ENCODE measurements around the gene CNN2.

The CNN2 gene

GRCh38 chr19:1076951-1077350, 50.5 kb downstream of the CNN2 start:
- no peak overlapping the region for H3K4ac ChIP-seq (ENCODE audit: low read depth in 1 of 2, low read length in 2 of 2)
- DNase-seq: no peak
- WGBS: 87% methylated on average over 16 of the region's 16 CpGs

GRCh38 chr19:1079566-1080111, 53.2 kb downstream of the CNN2 start:
- Histone ChIP-seq H2AK5ac (ENCODE audit: low read length, severe bottlenecking) (no peak overlapping the region), H2BK5ac (ENCODE audit: low read depth, low read length, poor library complexity, severe bottlenecking) (no peak overlapping the region), H3K4me3 (ENCODE audit: insufficient read depth in 1 of 2, low read depth in 1 of 2, low read length in 2 of 2) (no peak overlapping the region), H3K27ac (ENCODE audit: low read length, poor library complexity, severe bottlenecking) (no peak overlapping the region), H3K9me3 (ENCODE audit: control insufficient read depth, low read length) (no peaks in the 10 kb centered on the region), H3K14ac (ENCODE audit: low read length in 2 of 2) (no peak overlapping the region), H3K79me1 (replicated peaks; ENCODE audit: low read length, poor library complexity, severe bottlenecking) (no peaks in the 10 kb centered on the region), H3K18ac (ENCODE audit: low read depth in 1 of 2, low read length in 2 of 2) (no peak overlapping the region), H2BK120ac (ENCODE audit: low read depth, low read length) (no peak overlapping the region), H4K8ac (ENCODE audit: low read length) (no peak overlapping the region), H2BK15ac (ENCODE audit: low read depth, poor library complexity, severe bottlenecking) (no peak overlapping the region), H3K4me1 (ENCODE audit: control insufficient read depth, insufficient read depth, low read depth, low read length) (peaks cover 29% of the 10 kb centered on the region), H3K23ac (ENCODE audit: low read length in 2 of 2) (no peak overlapping the region), H3K9ac (ENCODE audit: low read length) (no peak overlapping the region), H3K4ac (ENCODE audit: low read depth in 1 of 2, low read length in 2 of 2) (no peak overlapping the region), H4K91ac (ENCODE audit: low read length) (no peak overlapping the region), H3K27me3 (ENCODE audit: control insufficient read depth in 1 of 2, insufficient read depth in 1 of 2, low read length in 2 of 2) (peaks cover 0 to 9% of the 10 kb centered on the region in 2 experiments), H2BK12ac (ENCODE audit: low read length in 2 of 2) (no peak overlapping the region), H2AFZ (ENCODE audit: low read depth, low read length) (no peak overlapping the region), H3K4me2 (ENCODE audit: low read length, poor library complexity, severe bottlenecking) (no peak overlapping the region), H3K36me3 (ENCODE audit: control insufficient read depth in 1 of 2, insufficient read depth in 2 of 2, low read depth in 1 of 2, low read length in 2 of 2) (no peaks in the 10 kb centered on the region)
- 95% methylated on average over 45 of the region's 45 CpGs for WGBS
- DNase-seq: no peak

More at GRCh38 chr19:1076951-1077350, 50.5 kb downstream of the CNN2 start:
- Histone ChIP-seq H4K91ac (ENCODE audit: low read length) (no peak overlapping the region), H3K79me1 (replicated peaks; ENCODE audit: low read length, poor library complexity, severe bottlenecking) (no peaks in the 10 kb centered on the region), H4K8ac (ENCODE audit: low read length) (no peak overlapping the region), H2AFZ (ENCODE audit: low read depth, low read length) (no peak overlapping the region), H3K4me1 (ENCODE audit: control insufficient read depth, insufficient read depth, low read depth, low read length) (peaks cover 10% of the 10 kb centered on the region), H2BK12ac (ENCODE audit: low read length in 2 of 2) (no peak overlapping the region), H2BK15ac (ENCODE audit: low read depth, poor library complexity, severe bottlenecking) (no peak overlapping the region), H3K36me3 (ENCODE audit: control insufficient read depth in 1 of 2, insufficient read depth in 2 of 2, low read depth in 1 of 2, low read length in 2 of 2) (no peaks in the 10 kb centered on the region), H3K27ac (ENCODE audit: low read length, poor library complexity, severe bottlenecking) (no peak overlapping the region), H3K9ac (ENCODE audit: low read length) (no peak overlapping the region), H2BK5ac (ENCODE audit: low read depth, low read length, poor library complexity, severe bottlenecking) (no peak overlapping the region), H3K4me3 (ENCODE audit: insufficient read depth in 1 of 2, low read depth in 1 of 2, low read length in 2 of 2) (peak overlapping the region in 1 of 2 experiments; percentile 47), H2AK5ac (ENCODE audit: low read length, severe bottlenecking) (no peak overlapping the region), H3K4me2 (ENCODE audit: low read length, poor library complexity, severe bottlenecking) (peak overlapping the region; percentile 66), H3K9me3 (ENCODE audit: control insufficient read depth, low read length) (no peaks in the 10 kb centered on the region), H2BK120ac (ENCODE audit: low read depth, low read length) (no peak overlapping the region), H3K23ac (ENCODE audit: low read length in 2 of 2) (no peak overlapping the region), H3K14ac (ENCODE audit: low read length in 2 of 2) (no peak overlapping the region), H3K18ac (ENCODE audit: low read depth in 1 of 2, low read length in 2 of 2) (no peak overlapping the region), H3K27me3 (ENCODE audit: control insufficient read depth in 1 of 2, insufficient read depth in 1 of 2, low read length in 2 of 2) (peaks cover 5 to 20% of the 10 kb centered on the region in 2 experiments)

GRCh38 chr19:1080360-1081161, 54.2 kb downstream of the CNN2 start:
- Histone ChIP-seq H3K18ac (ENCODE audit: low read depth in 1 of 2, low read length in 2 of 2) (no peak overlapping the region), H2BK12ac (ENCODE audit: low read length in 2 of 2) (no peak overlapping the region), H3K4me1 (ENCODE audit: control insufficient read depth, insufficient read depth, low read depth, low read length) (peaks cover 29% of the 10 kb centered on the region), H3K27me3 (ENCODE audit: control insufficient read depth in 1 of 2, insufficient read depth in 1 of 2, low read length in 2 of 2) (peaks cover 0 to 9% of the 10 kb centered on the region in 2 experiments), H2BK120ac (ENCODE audit: low read depth, low read length) (no peak overlapping the region), H3K4me3 (ENCODE audit: insufficient read depth in 1 of 2, low read depth in 1 of 2, low read length in 2 of 2) (no peak overlapping the region), H3K27ac (ENCODE audit: low read length, poor library complexity, severe bottlenecking) (no peak overlapping the region), H3K9me3 (ENCODE audit: control insufficient read depth, low read length) (no peaks in the 10 kb centered on the region), H4K8ac (ENCODE audit: low read length) (no peak overlapping the region), H3K23ac (ENCODE audit: low read length in 2 of 2) (no peak overlapping the region), H3K4ac (ENCODE audit: low read depth in 1 of 2, low read length in 2 of 2) (no peak overlapping the region), H2AFZ (ENCODE audit: low read depth, low read length) (no peak overlapping the region), H3K14ac (ENCODE audit: low read length in 2 of 2) (no peak overlapping the region), H3K79me1 (replicated peaks; ENCODE audit: low read length, poor library complexity, severe bottlenecking) (no peaks in the 10 kb centered on the region), H2BK5ac (ENCODE audit: low read depth, low read length, poor library complexity, severe bottlenecking) (no peak overlapping the region), H4K91ac (ENCODE audit: low read length) (no peak overlapping the region), H3K9ac (ENCODE audit: low read length) (no peak overlapping the region), H2BK15ac (ENCODE audit: low read depth, poor library complexity, severe bottlenecking) (no peak overlapping the region), H3K36me3 (ENCODE audit: control insufficient read depth in 1 of 2, insufficient read depth in 2 of 2, low read depth in 1 of 2, low read length in 2 of 2) (peaks cover 0 to 1% of the 10 kb centered on the region in 2 experiments), H3K4me2 (ENCODE audit: low read length, poor library complexity, severe bottlenecking) (no peak overlapping the region), H2AK5ac (ENCODE audit: low read length, severe bottlenecking) (no peak overlapping the region)
- DNase-seq: no peak
- 98% methylated on average over 50 of the region's 50 CpGs for WGBS

- DNase-seq: no peak
- no peak overlapping the region for H3K23ac ChIP-seq (ENCODE audit: low read length in 2 of 2)
- no peak overlapping the region for H3K4me2 ChIP-seq (ENCODE audit: low read length, poor library complexity, severe bottlenecking)
- H2BK120ac ChIP-seq (ENCODE audit: low read depth, low read length): no peak overlapping the region
- H3K18ac ChIP-seq (ENCODE audit: low read depth in 1 of 2, low read length in 2 of 2): no peak overlapping the region
- no peak overlapping the region for H3K4me3 ChIP-seq (ENCODE audit: insufficient read depth in 1 of 2, low read depth in 1 of 2, low read length in 2 of 2)
- H2BK5ac ChIP-seq (ENCODE audit: low read depth, low read length, poor library complexity, severe bottlenecking): no peak overlapping the region
- H3K27me3 ChIP-seq (ENCODE audit: control insufficient read depth in 1 of 2, insufficient read depth in 1 of 2, low read length in 2 of 2): peaks cover 0 to 9% of the 10 kb centered on the region in 2 experiments
- H3K14ac ChIP-seq (ENCODE audit: low read length in 2 of 2): no peak overlapping the region
- peaks cover 0 to 9% of the 10 kb centered on the region in 2 experiments for H3K36me3 ChIP-seq (ENCODE audit: control insufficient read depth in 1 of 2, insufficient read depth in 2 of 2, low read depth in 1 of 2, low read length in 2 of 2)
- H2AFZ ChIP-seq (ENCODE audit: low read depth, low read length): no peak overlapping the region
- H2BK15ac ChIP-seq (ENCODE audit: low read depth, poor library complexity, severe bottlenecking): no peak overlapping the region
- peak overlapping the region; percentile 43 for H4K91ac ChIP-seq (ENCODE audit: low read length)
- no peak overlapping the region for H3K27ac ChIP-seq (ENCODE audit: low read length, poor library complexity, severe bottlenecking)
- H2BK12ac ChIP-seq (ENCODE audit: low read length in 2 of 2): no peak overlapping the region
- no peaks in the 10 kb centered on the region for H3K79me1 ChIP-seq (replicated peaks; ENCODE audit: low read length, poor library complexity, severe bottlenecking)
- H3K9ac ChIP-seq (ENCODE audit: low read length): no peak overlapping the region
- no peak overlapping the region for H2AK5ac ChIP-seq (ENCODE audit: low read length, severe bottlenecking)
- no peak overlapping the region for H3K4ac ChIP-seq (ENCODE audit: low read depth in 1 of 2, low read length in 2 of 2)
- WGBS: 88% methylated on average over 58 of the region's 58 CpGs
- no peak overlapping the region for H4K8ac ChIP-seq (ENCODE audit: low read length)
- no peaks in the 10 kb centered on the region for H3K9me3 ChIP-seq (ENCODE audit: control insufficient read depth, low read length)
- peaks cover 33% of the 10 kb centered on the region for H3K4me1 ChIP-seq (ENCODE audit: control insufficient read depth, insufficient read depth, low read depth, low read length)
Measured at GRCh38 chr19:1081301-1082164, 55.1 kb downstream of the CNN2 start.

Measured in mesenchymal stem cell (in vitro differentiated cells and primary cell).